MCF 10A (cell line): ENCODE results near the gene SYT13. TPM values are rescaled to one million over a fixed set of nuclear protein-coding genes. Genes with fewer than 3 reads are reported as not detected.

Experiments
- BruUV-seq: library from RNA; stranded (reverse); fragments of 400-500 nt; replicated peaks from 2 replicates; lab custom pipeline; 2021; lab: Mats Ljungman, UMichigan
- CTCF ChIA-PET: fragments of 300-600 bp; sonication (Branson Sonifier 250); formaldehyde crosslinking; extraction: SDS; loops from one replicate; lab custom pipeline; 2021; ENCODE audit warnings: antibody characterized with exemption, inconsistent platforms; lab: Yijun Ruan, JAX
- POLR2A ChIA-PET: fragments of 300-600, 350-650 bp; sonication (Branson Sonifier 250); formaldehyde crosslinking; extraction: SDS; loops from one replicate; lab custom pipeline; 2020; ENCODE audit warnings: antibody characterized with exemption, inconsistent platforms; lab: Yijun Ruan, JAX
- DNase-seq: peaks from one replicate; pipeline ENCODE4 v3.0.0-alpha.2; 2018; ENCODE audit not compliant: unreplicated experiment
- H3K27ac Mint-ChIP-seq: one replicate; pipeline ENCODE4 v1.8.0; 2022; ENCODE audit warnings: mild to moderate bottlenecking, low read depth, mixed read lengths; ENCODE audit not compliant: unreplicated experiment
- H3K27me3 Mint-ChIP-seq: one replicate; pipeline ENCODE4 v1.8.0; 2022; ENCODE audit warnings: mixed read lengths; ENCODE audit not compliant: insufficient read depth, unreplicated experiment
- H3K36me3 Mint-ChIP-seq: one replicate; pipeline ENCODE4 v1.8.0; 2022; ENCODE audit warnings: mild to moderate bottlenecking, moderate library complexity, mixed read lengths; ENCODE audit not compliant: insufficient read depth, unreplicated experiment
- H3K4me1 Mint-ChIP-seq: one replicate; pipeline ENCODE4 v1.8.0; 2022; ENCODE audit warnings: mixed read lengths; ENCODE audit not compliant: insufficient read depth, unreplicated experiment
- H3K4me3 Mint-ChIP-seq: one replicate; pipeline ENCODE4 v1.8.0; 2022; ENCODE audit warnings: mild to moderate bottlenecking, moderate library complexity, mixed read lengths; ENCODE audit not compliant: unreplicated experiment
- H3K9me3 Mint-ChIP-seq: one replicate; pipeline ENCODE4 v1.8.0; 2022; ENCODE audit warnings: mixed read lengths; ENCODE audit not compliant: unreplicated experiment
- CTCF ChIP-seq: fragments of 200-600 bp; IDR thresholded peaks from one replicate; pipeline ENCODE4 v1.8.0; 2022; ENCODE audit warnings: antibody characterized with exemption, mild to moderate bottlenecking; ENCODE audit not compliant: unreplicated experiment
- intact Hi-C: fragments of 100-400 bp; cut with micrococcal nuclease; formaldehyde crosslinking; loops from 2 replicates; pipeline ENCODE4 v1.14.1; 2022
- total RNA-seq: library from RNA; stranded (reverse); gene quantifications from 2 replicates; pipeline ENCODE4 v1.2.3, GENCODE V29; 2022

Gene SYT13
- total RNA-seq, 1 experiment from 2014 or later, result not detected

- intact Hi-C loops, result no loop called here
- no peaks in the 10 kb centered on the region for H3K4me1 Mint-ChIP-seq
- CTCF ChIA-PET, result interaction anchor here (0.9 to 2.9 kb wide), 3 partner anchors 10 to 387 kb away, joined by 3 to 13 read pairs (median 4); no protein-coding TSS in a partner anchor
- peaks cover 7% of the 10 kb centered on the region for H3K9me3 Mint-ChIP-seq
- H3K36me3 Mint-ChIP-seq, result no peaks in the 10 kb centered on the region
- BruUV-seq, result no TSS peak
- POLR2A ChIA-PET, result no interaction called here
- no peak overlapping the region for H3K27ac Mint-ChIP-seq
- no peak overlapping the region for H3K4me3 Mint-ChIP-seq
- no peak for TF ChIP-seq CTCF
- peaks cover 51% of the 10 kb centered on the region for H3K27me3 Mint-ChIP-seq
- DNase-seq, result no peak
These were observed 36.9 kb upstream of the SYT13 start for GRCh38 chr11:45322891-45323600.

GRCh38 chr11:45322111-45322705 lies 36.1 kb upstream of the SYT13 start:
- Mint-ChIP-seq H3K4me3 (no peak overlapping the region), H3K36me3 (no peaks in the 10 kb centered on the region), H3K9me3 (peaks cover 6% of the 10 kb centered on the region), H3K4me1 (no peaks in the 10 kb centered on the region), H3K27me3 (peaks cover 43% of the 10 kb centered on the region), H3K27ac (no peak overlapping the region)
- BruUV-seq, result no TSS peak
- no peak for DNase-seq
- ChIA-PET POLR2A (no interaction called here), CTCF (interaction anchor here (1.4 to 2.9 kb wide), 2 partner anchors 213 to 386 kb away, joined by 3 to 13 read pairs; no protein-coding TSS in a partner anchor)
- TF ChIP-seq CTCF, result no peak
- intact Hi-C loops, result no loop called here

- peaks cover 1% of the 10 kb centered on the region for H3K9me3 Mint-ChIP-seq
- intact Hi-C loops, result no loop called here
- no peak for TF ChIP-seq CTCF
- no peak overlapping the region for H3K4me3 Mint-ChIP-seq
- no peaks in the 10 kb centered on the region for H3K4me1 Mint-ChIP-seq
- ChIA-PET CTCF (no interaction called here), POLR2A (no interaction called here)
- peaks cover 40% of the 10 kb centered on the region for H3K27me3 Mint-ChIP-seq
- no TSS peak for BruUV-seq
- no peak for DNase-seq
- H3K36me3 Mint-ChIP-seq, result no peaks in the 10 kb centered on the region
- H3K27ac Mint-ChIP-seq, result no peak overlapping the region
These were observed 35.5 kb upstream of the SYT13 start for GRCh38 chr11:45321669-45322068.

- Mint-ChIP-seq H3K27ac (no peak overlapping the region), H3K4me3 (no peak overlapping the region), H3K9me3 (no peaks in the 10 kb centered on the region), H3K36me3 (no peaks in the 10 kb centered on the region), H3K4me1 (no peaks in the 10 kb centered on the region), H3K27me3 (peaks cover 40% of the 10 kb centered on the region)
- no peak for TF ChIP-seq CTCF
- DNase-seq, result no peak
- intact Hi-C loops, result no loop called here
- ChIA-PET CTCF (interaction anchor here (0.5 to 1.9 kb wide), 3 partner anchors 10 to 394 kb away, joined by 3 to 5 read pairs (median 3); no protein-coding TSS in a partner anchor), POLR2A (no interaction called here)
- BruUV-seq, result no TSS peak
These were observed 35.0 kb upstream of the SYT13 start for GRCh38 chr11:45321031-45321595.
